Measurements from ENCODE around the gene TGFBR3.

DNA sequence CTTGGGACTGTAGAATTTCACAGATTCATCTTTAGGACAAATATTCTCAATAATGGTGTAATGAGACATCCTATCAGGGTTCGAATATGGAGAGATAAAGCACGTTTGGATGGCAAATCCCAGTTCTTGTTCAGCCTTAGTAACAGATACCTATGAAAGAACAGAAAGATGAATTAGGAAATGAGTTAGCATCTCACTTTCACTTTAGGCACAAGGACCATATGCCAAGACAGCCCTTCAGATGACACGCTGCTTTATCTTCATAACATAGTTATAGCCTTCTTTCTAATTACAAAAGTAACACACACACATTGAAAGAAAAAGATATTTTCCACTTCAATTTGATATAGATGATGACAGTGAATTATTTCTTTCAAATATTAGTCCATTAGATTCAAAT lies 173.6 kb downstream of the TGFBR3 start:
- TF ChIP-seq, protein P1, sequence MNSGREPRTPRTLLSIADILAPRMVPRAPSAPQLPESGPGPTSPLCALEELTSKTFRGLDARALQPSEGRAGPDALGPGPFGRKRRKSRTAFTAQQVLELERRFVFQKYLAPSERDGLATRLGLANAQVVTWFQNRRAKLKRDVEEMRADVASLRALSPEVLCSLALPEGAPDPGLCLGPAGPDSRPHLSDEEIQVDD (CRISPR knock-in tag; IDR thresholded peaks at IDR 0.05; ENCODE audit: borderline replicate concordance), result no peak
- TF ChIP-seq ZNF589 (CRISPR knock-in tag; conservative IDR thresholded peaks at IDR 0.05) (no peak), ZNF598 (CRISPR knock-in tag; IDR thresholded peaks at IDR 0.05; ENCODE audit: borderline replicate concordance) (no peak), ZNF484 (CRISPR knock-in tag; IDR thresholded peaks at IDR 0.05; ENCODE audit: borderline replicate concordance, low read depth) (no peak), NCOA2 (CRISPR knock-in tag; IDR thresholded peaks at IDR 0.05) (no peak)
- TF ChIP-seq, protein P2, sequence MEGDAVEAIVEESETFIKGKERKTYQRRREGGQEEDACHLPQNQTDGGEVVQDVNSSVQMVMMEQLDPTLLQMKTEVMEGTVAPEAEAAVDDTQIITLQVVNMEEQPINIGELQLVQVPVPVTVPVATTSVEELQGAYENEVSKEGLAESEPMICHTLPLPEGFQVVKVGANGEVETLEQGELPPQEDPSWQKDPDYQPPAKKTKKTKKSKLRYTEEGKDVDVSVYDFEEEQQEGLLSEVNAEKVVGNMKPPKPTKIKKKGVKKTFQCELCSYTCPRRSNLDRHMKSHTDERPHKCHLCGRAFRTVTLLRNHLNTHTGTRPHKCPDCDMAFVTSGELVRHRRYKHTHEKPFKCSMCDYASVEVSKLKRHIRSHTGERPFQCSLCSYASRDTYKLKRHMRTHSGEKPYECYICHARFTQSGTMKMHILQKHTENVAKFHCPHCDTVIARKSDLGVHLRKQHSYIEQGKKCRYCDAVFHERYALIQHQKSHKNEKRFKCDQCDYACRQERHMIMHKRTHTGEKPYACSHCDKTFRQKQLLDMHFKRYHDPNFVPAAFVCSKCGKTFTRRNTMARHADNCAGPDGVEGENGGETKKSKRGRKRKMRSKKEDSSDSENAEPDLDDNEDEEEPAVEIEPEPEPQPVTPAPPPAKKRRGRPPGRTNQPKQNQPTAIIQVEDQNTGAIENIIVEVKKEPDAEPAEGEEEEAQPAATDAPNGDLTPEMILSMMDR (CRISPR knock-in tag; IDR thresholded peaks at IDR 0.05), result no peak
- TF ChIP-seq, protein P3, sequence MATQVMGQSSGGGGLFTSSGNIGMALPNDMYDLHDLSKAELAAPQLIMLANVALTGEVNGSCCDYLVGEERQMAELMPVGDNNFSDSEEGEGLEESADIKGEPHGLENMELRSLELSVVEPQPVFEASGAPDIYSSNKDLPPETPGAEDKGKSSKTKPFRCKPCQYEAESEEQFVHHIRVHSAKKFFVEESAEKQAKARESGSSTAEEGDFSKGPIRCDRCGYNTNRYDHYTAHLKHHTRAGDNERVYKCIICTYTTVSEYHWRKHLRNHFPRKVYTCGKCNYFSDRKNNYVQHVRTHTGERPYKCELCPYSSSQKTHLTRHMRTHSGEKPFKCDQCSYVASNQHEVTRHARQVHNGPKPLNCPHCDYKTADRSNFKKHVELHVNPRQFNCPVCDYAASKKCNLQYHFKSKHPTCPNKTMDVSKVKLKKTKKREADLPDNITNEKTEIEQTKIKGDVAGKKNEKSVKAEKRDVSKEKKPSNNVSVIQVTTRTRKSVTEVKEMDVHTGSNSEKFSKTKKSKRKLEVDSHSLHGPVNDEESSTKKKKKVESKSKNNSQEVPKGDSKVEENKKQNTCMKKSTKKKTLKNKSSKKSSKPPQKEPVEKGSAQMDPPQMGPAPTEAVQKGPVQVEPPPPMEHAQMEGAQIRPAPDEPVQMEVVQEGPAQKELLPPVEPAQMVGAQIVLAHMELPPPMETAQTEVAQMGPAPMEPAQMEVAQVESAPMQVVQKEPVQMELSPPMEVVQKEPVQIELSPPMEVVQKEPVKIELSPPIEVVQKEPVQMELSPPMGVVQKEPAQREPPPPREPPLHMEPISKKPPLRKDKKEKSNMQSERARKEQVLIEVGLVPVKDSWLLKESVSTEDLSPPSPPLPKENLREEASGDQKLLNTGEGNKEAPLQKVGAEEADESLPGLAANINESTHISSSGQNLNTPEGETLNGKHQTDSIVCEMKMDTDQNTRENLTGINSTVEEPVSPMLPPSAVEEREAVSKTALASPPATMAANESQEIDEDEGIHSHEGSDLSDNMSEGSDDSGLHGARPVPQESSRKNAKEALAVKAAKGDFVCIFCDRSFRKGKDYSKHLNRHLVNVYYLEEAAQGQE (IDR thresholded peaks at IDR 0.05; ENCODE audit: borderline replicate concordance in 1 of 2, low read depth in 1 of 2, low read length in 2 of 2), result no peak
